ENCODE results near the gene CSNK1G1.
A peak's percentile ranks its signal among the peaks of the same experiment; 100 is the strongest.

The CSNK1G1 gene

DNA sequence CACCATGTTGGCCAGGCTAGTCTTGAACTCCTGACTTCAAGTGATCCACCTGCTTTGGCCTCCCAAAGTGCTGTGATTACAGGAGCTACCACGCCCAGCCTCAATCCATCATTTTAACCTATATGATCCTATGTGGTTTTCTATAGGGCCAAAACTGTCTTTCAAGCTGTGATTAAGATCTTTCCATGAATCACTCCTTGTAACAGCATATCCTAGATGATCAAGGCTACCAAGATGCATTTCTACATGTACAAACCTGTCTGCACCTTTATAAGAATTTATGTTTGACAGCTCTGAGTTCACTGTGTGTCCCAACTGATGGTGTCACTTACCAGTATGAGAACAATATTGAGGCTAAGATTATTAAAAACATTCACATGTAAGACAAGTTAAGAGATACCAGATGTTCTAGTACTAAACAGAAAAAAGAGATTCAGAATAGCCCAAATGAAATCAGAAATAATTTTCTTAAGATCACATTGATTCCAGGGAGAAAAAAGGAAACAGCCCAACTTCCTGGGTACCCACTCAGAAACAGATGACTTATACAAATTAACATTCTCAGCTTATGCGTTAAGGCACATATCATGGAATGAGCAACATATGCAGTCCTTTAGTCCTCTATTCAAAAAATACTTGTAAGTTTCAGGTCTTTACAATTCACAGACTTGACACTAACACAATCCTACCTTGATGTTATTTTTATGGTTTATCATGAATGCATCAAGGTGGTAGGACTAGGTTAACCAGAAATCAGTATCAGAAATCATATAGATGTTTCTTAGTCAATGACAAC lies 168.4 kb downstream of the CSNK1G1 start:
- DNase-seq = no peak

DNA sequence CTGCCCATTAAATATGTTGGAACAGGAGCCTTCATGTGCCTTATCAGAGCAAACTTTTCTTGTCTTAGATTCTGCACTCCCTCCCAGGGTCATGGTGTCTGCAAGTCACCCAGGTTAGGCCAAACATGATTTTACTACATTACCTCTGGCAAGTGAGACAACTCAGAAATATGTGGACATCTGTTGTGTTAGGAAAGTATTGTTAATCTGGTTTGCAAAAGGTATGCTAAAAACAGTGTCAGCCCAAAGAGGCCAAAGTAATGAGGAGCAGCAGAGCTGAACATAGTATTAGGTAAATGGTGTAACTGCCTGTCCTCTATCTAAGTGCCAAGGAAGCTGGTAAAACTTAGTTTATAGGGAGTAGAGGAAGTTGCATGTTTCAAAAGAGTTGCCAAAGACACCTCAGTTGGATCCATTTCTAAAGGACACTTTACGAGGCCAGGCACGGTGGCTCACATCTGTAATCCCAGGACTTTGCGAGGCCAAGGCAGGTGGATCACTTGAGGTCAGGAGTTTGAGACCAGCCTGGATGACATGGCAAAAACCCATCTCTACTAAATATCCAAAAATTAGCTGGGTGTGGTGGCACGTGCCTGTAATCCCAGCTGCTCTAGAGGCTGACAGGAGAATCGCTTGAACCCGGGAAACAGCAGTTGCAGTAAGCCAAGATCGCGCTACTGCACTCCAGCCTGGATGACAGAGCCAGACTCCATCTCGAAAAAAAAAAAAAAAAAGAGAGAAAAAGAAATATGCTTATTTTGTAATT lies 170.6 kb downstream of the CSNK1G1 start:
- DNase-seq = no peak

DNA sequence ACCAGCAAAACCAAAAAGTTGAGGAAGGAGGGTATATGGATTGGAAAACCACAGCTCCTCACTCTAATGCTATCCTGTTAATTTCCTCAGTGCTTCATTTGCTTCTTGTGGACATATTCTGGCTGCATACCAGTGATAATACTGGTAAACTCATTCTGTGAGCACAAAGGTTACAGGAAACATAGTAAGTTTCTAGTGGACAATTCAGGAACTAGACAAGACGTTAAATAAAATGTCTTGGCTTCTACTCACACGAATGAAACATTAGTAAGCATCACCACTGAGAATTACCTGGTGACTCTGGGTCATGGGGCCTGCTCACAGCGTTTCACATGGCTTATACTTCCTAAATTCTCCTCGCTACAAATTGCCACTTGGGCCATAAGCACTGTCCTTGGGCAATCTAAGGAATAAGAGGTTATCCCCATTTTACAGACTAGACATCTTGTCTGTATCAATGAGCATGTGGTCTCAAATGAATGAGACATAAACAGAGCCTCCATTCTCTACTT lies 173.1 kb downstream of the CSNK1G1 start:
- peak in 1 of 2 donors; percentile 72 for DNase-seq

DNA sequence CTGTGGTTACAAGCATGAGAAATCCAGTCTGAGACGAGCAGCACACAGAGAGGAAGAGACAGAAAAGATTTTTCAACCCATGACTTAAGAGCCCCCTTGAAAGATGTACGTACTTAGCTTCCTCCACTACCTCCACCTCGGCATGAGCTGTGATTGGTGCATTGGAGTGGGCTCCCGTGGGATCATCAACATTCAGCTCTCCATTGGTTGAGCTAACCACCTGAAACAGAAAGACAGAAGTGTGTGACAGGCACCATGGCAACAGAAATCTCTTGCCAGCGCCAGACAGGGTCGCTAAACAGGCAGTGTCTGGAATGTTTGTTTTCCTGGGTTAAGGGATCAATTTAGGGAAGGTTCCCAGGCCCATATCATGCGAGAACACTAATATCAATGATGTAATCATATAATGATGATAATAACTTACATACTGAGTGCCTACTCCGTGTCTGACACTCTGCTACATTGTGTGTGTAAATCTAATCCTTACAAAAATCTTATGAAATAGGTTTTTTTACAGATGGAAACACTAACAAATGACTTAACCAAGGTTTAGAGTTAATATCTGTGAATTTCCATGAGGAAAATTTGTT lies 175.6 kb downstream of the CSNK1G1 start:
- no peak for DNase-seq

DNA sequence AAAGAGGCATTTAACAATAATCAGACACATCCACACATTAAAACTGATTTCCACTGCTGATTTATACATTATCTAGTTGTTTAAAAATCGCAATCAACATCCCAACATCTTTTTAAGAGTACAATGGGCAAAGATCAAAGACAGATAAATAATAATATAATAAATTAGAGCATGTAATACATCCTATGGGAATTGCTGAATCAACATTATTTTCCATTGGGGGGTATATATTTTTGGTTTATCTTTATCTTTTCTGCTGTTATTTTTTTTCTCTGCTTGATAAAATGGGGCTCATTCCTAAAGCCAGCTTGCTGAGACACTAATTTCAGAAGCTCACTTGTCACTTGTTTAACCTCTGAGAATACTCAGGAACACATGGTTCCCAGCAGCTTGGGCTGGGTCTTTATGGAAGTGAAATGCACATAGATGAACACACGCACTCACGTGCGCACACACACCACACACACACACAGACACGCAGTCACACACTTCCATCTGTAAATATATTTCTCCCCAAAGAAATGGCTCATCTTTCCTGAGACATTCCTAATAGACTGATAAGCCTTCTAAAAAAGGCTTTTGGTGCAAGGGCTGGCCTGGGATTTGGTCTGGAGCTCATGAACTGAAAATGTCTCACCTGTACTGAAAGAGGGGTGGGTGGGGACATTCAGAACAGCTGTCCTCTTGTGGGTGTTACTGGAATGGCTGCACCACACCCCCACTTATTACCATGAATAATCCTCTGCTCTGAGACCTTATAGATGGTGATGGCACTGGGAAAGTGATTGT lies 189.7 kb downstream of the CSNK1G1 start:
- DNase-seq = no peak

DNA sequence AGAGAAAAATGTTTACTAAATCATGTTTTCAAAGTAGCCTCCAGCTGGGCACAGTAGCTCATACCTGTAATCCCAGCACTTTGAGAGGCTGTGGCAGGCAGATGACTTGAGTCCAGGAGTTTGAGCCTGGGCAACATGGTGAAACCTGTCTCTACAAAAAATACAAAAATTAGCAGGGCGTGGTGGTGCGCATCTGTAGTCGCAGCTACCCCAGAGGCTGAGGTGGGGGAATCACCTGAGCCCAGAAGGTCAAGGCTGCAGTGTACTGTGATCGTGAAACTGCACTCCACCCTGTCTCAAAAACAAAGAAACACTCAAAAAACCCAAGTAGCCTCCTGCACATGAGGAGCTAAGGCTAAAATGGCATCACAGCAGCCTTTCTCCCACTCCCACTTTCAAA lies 191.5 kb downstream of the CSNK1G1 start:
- DNase-seq = no peak

DNA sequence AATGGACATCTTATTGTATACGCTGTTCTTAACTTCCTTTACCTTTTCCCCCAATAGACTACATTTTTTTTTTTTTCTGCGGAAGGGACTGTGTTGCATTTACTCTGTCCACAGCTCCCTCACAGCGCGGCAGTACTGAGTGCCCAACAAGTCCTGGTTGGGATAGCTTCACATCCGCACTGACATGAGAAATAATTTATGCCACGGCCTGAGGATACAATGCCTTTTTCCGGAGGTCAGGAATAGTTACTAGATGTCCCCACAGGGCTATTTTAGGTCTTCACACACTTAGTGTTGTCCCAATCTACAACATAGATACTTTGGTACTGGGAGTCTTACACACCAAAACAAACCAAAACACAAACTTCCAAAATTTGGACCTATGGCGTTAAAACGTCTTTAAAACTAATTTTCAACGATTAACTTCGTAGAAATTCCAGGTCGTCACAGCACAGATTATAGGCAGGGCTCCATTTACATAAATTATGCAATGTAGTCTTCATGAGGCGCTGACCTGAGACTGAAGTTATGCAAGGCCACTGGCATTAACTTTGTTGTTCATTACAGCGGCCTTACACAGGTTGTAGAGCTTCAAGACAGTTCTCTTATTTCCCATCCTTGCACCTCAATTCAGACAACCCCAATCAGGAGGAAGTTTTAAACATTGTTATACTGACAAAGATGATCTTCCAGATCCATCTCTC lies 192.2 kb downstream of the CSNK1G1 start:
- peak; percentile 38 to 63 for DNase-seq

DNA sequence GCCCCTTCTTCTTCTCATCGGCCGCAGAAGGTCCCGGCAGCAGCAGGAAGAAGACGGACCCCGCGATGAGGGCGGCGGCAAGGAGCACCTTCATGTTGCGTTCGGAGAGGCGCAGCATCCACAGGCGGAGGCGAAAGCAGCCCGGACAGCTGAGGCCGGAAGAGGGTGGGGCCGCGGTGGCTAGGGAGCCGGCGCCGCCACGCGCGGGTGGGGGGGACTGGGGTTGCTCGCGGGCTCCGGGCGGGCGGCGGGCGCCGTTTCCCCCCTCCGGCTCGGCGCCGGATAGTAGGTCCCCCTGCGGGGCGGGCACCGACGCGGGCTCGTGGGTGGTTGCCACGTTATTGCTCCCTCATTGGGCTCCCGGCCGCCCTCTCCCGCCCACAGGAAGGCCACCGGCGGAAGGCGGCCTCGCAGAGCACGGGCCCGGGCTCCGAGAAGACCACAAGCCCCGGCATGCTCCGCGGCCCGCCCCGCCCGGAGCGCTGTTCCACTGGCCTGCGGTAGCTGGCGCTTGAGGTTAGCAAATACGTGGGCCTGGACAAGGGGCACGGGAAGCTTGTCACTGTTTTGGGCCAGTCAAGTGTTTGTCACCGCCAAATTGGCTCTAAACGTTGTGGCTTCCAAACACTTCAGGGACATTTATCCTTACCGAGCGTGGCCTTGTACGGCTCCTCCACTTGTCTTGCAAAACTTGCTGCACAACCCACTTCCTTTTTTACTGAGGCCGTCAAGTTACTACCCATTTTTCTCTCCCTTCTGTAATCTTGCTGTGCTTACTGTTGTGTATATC lies 192.9 kb downstream of the CSNK1G1 start, which contains the start of gene PPIB:
PPIB (minus strand) TSS at position 154 of the 790 bp plus-strand sequence; CDS start at position 118, 36 bp downstream.
- DNase-seq = peak; percentile 97

DNA sequence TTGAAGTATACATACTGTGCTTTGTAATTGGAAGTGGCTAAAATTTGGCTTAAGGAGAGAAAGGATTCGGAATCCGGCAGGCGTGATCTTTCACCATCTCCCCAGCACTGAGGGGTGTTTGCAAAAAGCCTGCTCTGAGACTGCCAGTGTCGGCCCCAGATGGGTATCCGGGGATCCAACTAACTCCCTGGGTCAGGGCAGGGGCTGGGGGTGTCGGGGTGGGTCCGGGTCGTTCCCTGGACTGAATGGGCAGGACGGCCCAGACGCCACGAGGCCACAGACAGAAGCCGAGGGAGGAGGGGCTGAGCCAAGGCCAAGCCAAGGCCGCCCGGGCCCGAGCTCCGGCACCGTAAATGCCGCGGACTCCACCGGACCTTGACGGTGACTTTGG lies 193.5 kb downstream of the CSNK1G1 start:
- no peak for DNase-seq

DNA sequence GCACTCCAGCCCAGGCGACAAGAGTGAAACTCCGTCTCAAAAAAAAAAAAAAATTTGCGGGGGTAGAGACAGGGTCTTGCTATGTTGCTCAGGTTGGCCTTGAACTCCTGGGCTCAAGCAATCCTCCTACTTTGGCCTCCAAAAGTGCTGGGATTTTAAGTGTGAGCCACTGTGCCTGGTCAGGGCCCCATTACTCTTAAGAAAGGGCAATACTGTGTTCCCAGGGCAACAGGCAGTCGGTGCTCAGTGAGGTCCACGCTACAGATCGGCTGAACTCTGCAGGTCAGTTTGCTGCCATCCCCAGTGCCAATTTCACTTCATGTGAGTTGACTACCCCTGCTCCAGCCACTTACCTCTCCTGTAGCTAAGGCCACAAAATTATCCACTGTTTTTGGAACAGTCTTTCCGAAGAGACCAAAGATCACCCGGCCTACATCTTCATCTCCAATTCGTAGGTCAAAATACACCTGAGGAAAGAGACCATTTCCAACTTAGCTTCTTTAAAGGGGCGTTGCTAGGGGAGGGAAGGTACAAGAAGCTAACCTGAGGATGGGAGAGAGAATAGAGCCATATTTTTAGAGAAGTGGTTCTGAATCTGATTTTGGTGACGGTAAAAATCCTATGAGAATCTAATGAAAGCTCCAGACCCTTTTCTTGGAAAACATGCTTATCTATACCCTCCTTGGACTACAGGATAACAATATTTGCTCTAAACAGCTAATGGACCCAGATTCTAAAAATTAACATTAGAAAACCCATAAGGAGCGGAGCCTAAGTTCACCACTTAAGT lies 194.1 kb downstream of the CSNK1G1 start:
- no peak for DNase-seq

DNA sequence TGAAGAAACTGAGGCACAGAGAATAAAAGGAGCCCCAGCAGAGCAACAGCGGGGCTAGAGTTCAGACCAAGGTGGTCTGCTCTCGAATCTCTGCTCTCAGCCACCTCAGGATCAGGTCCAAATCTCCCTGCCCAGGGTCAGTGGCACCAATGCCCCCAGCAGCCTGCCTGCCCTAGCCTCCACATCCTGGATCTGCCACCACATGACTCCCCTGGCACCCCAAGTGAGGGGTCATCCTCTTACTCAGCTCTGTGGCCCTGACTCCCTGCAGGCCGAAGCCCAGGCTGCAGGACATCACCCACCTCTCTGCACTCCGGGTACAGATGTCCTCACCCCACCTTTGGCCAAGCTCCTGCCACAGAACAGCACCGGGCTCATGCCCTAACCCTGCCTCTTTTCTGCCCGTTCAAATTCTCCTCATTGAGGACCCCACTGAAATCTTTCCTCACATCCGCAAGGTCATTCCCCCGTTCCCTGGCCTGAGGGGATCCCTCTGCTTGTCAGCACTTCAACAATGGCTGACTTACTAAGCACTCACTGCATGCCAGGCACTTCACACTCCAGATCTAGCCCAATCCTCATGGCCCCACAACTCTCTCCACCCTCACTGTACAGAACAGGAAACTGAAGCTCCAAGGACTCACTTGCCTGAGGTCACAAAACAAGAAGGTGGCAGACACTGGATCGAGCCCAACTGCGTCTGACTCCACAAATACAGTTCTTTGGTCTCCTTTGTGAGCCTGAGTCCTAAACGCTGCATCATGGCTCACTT lies 197.4 kb downstream of the CSNK1G1 start:
- DNase-seq = no peak

DNA sequence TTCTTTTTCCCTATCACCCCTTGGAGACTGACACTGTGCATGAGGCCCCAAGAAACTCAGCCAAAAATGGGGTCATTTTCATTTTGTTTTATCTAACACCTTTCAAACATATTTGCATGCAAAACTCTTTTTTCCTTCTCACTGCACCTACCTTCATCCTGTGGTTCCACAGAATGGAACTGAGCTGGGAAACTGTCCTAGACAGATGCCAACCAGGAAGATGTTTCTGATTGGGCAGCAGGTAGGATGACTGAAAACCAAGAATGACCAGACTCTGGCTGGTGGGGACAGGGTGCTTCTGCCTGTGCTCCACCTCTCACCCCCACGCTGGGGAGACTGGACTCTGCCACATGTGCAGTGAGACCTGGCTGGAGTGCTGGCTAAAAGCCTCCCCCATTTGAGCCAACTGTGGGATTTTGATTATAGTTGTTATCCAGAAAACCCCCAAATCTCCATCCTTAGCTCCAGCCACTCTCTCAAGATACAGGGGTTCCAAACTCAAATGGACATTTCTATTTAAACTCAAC lies 198.3 kb downstream of the CSNK1G1 start:
- no peak for DNase-seq

DNA sequence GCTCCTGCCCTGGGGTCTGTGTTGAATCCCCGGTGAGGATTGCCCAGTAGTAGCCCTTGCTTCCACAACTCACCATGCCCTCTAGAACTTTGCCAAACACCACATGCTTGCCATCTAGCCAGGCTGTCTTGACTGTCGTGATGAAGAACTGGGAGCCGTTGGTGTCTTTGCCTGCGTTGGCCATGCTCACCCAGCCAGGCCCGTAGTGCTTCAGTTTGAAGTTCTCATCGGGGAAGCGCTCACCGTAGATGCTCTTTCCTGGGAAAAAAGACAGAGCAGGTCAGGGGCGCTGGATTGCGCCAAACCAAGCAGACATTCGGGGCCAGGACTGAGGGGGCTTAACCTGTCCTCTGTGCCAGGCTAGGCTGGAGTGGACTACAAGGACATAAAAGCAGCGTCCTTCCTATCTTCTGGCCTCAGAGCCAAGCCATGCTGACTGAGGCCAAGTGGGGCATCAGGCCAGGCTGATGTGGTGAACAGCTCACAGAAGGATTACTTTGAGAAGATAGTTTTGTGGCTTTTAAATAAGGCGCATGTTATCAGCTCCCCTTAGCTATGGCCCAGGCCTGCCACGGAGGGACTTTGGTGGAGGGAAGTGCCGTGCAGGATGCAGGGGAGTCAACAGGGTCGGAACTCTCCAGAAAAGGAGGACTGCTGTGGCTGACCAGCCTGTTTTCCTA lies 199.2 kb downstream of the CSNK1G1 start:
- DNase-seq = no peak

DNA sequence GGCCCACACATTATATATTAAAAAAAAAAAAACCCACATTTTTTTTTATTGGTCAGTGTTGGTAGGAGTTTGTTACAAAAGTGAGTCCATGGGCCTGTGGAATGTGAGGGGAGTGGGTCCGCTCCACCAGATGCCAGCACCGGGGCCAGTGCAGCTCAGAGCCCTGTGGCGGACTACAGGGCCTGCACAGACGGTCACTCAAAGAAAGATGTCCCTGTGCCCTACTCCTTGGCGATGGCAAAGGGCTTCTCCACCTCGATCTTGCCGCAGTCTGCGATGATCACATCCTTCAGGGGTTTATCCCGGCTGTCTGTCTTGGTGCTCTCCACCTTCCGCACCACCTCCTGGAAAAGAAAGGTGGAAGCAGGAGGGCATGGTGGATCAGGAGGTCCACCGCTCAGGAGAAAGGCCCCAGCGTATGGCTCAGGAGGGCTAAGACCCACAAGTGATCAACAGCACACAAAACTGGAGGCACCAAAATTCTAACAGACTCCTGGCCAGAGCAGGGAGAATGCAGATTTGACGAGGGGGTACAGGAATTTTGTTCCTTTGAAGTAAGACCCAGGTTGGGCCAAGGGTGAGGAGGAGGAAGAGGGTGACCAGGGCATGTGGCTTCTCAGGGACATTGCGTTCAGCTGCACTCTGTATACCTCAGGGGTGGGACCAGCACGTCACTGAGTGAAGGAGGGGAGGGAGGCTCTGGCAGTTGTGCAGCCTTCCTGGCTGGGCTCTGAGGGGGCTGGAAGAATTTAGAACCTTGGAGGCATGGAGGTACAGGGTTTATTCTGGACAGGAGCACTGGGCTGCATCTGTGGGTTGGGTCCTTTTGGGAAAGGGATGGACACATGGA lies 199.9 kb downstream of the CSNK1G1 start:
- no peak for DNase-seq

DNA sequence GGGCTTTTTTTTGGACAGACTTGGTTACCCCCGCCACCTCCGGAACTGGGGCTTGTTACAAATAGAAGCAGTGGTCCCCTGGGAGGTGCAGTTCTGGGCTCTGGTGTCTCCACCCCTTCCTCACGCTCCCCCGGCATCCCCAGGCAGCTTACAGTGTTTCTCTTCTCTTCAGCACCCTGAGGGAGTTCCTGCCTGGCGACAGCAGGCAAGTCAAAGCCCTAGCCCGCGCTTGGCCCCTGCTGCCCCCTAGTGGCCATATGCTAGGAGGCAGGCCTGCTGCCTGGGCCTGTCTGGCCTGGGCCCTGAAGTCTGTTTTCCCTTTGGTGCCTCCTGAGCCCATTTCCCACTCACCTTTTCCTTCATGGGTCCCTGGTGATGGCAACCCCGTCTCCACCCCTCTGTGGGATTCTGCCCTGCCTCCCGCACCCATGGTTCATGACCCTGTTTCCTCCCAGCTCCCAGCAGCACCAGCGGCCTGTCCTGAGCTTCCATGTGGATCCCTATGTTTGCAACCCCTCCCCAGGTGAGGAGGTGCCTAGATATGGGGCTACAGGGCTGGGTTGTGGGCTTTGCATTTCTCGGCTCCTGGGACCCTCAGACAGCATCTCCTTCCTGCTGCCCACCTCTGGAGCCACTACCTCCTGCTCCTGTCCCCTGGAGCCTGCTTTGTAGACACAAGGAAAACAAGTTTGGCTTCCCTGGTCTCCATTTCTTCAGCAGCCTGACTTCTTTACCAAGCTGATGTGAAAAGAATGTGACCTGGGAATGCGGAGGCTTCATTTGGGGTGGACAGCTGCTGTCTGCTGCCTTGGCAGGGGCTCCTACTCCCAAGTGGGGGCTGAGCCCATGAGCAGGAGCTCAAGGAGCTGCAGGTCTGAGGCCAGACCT lies 202.2 kb downstream of the CSNK1G1 start:
- DNase-seq = peak; percentile 69 to 98

Data from inflammatory macrophage treated with lipopolysaccharide for 1 hour (primary cell).